H9 (cell line): Measurements from ENCODE around the gene TAF10. TPM values are rescaled to one million over a fixed set of nuclear protein-coding genes. Genes with fewer than 3 reads are reported as not detected.

ENCODE experiments used
- DNase-seq: peaks from one replicate; pipeline ENCODE4 v3.0.0-alpha.2; 2017
- H2AFZ ChIP-seq: one replicate; pipeline ENCODE4 v1.6.1; 2013; ENCODE audit warnings: mild to moderate bottlenecking, low read length, control low read depth, moderate library complexity
- H2AK5ac ChIP-seq: 2 replicates; pipeline ENCODE4 v1.6.1; 2013; ENCODE audit warnings: low read length, control low read depth, mixed read lengths; ENCODE audit not compliant: insufficient read length
- H2BK120ac ChIP-seq: one replicate; pipeline ENCODE4 v1.6.1; 2013; ENCODE audit warnings: low read depth, mild to moderate bottlenecking, low read length, control low read depth, inconsistent platforms; ENCODE audit not compliant: poor library complexity, severe bottlenecking
- H2BK12ac ChIP-seq: 2 replicates; pipeline ENCODE4 v1.6.1; 2013; ENCODE audit warnings: low read length, control low read depth, mixed read lengths, low read depth; ENCODE audit not compliant: insufficient read length
- H2BK15ac ChIP-seq: 2 replicates; pipeline ENCODE4 v1.6.1; 2013; ENCODE audit warnings: low read depth, low read length, control low read depth
- H2BK20ac ChIP-seq: one replicate; pipeline ENCODE4 v1.6.1; 2013; ENCODE audit warnings: low read depth, mild to moderate bottlenecking, low read length, control low read depth, inconsistent platforms; ENCODE audit not compliant: poor library complexity, severe bottlenecking
- H2BK5ac ChIP-seq: 2 replicates; pipeline ENCODE4 v1.6.1; 2013; ENCODE audit warnings: low read length, control low read depth, mixed read lengths; ENCODE audit not compliant: insufficient read length
- H3K14ac ChIP-seq: 2 replicates; pipeline ENCODE4 v1.6.1; 2013; ENCODE audit warnings: low read length, control low read depth; ENCODE audit not compliant: insufficient read depth
- H3K18ac ChIP-seq: 2 replicates; pipeline ENCODE4 v1.6.1; 2013; ENCODE audit warnings: low read depth, mild to moderate bottlenecking, mixed read lengths, low read length, control low read depth; ENCODE audit not compliant: insufficient read length
- H3K23ac ChIP-seq: 2 replicates; pipeline ENCODE4 v1.6.1; 2013; ENCODE audit warnings: low read length, control low read depth, mixed read lengths, low read depth; ENCODE audit not compliant: insufficient read length
- H3K23me2 ChIP-seq: 2 replicates; pipeline ENCODE4 v1.6.1; 2013; ENCODE audit warnings: low read depth, mild to moderate bottlenecking, mixed read lengths, low read length, control low read depth; ENCODE audit not compliant: insufficient read length, poor library complexity, severe bottlenecking
- H3K27ac ChIP-seq: 2 replicates; pipeline ENCODE4 v1.5.1; 2013; ENCODE audit warnings: low read length, control low read depth, mixed read lengths, low read depth; ENCODE audit not compliant: insufficient read length
- H3K27me3 ChIP-seq: 2 replicates; pipeline ENCODE4 v1.6.1; 2013; ENCODE audit warnings: low read length, control low read depth, inconsistent platforms; ENCODE audit not compliant: insufficient read depth
- H3K4ac ChIP-seq: 2 replicates; pipeline ENCODE4 v1.6.1; 2013; ENCODE audit warnings: low read depth, mild to moderate bottlenecking, control low read depth, inconsistent platforms, low read length, moderate library complexity
- H3K4me1 ChIP-seq: 2 replicates; pipeline ENCODE4 v1.6.1; 2013; ENCODE audit warnings: low read length, control low read depth, inconsistent platforms; ENCODE audit not compliant: insufficient read depth
- H3K4me2 ChIP-seq: 2 replicates; pipeline ENCODE4 v1.6.1; 2013; ENCODE audit warnings: low read length, control low read depth, mixed read lengths; ENCODE audit not compliant: insufficient read length, insufficient read depth
- H3K56ac ChIP-seq: 2 replicates; pipeline ENCODE4 v1.6.1; 2013; ENCODE audit warnings: low read depth, mild to moderate bottlenecking, mixed read lengths, low read length, control low read depth; ENCODE audit not compliant: insufficient read length
- H3K79me1 ChIP-seq: 2 replicates; pipeline ENCODE4 v1.6.1; 2013; ENCODE audit warnings: low read depth, mild to moderate bottlenecking, moderate library complexity, low read length, control low read depth, inconsistent platforms; ENCODE audit not compliant: insufficient read depth, poor library complexity, severe bottlenecking
- H3K79me2 ChIP-seq: 2 replicates; pipeline ENCODE4 v1.6.1; 2013; ENCODE audit warnings: low read length, control low read depth, inconsistent platforms; ENCODE audit not compliant: insufficient read depth
- H3K9ac ChIP-seq: 2 replicates; pipeline ENCODE4 v1.6.1; 2013; ENCODE audit warnings: low read length, control low read depth, mixed read lengths; ENCODE audit not compliant: insufficient read length; ENCODE audit errors: extremely low read depth
- H3K9me3 ChIP-seq: one replicate; pipeline ENCODE4 v1.6.1; 2013; ENCODE audit warnings: low read depth, low read length, inconsistent platforms; ENCODE audit not compliant: control insufficient read depth
- H3T11ph ChIP-seq: one replicate; pipeline ENCODE4 v1.6.1; 2013; ENCODE audit warnings: mild to moderate bottlenecking, low read length, control low read depth, inconsistent platforms
- H4K20me1 ChIP-seq: one replicate; pipeline ENCODE4 v1.6.1; 2013; ENCODE audit not compliant: control insufficient read depth, insufficient read length, insufficient read depth
- H4K5ac ChIP-seq: 2 replicates; pipeline ENCODE4 v1.6.1; 2013; ENCODE audit warnings: low read depth, mild to moderate bottlenecking, mixed read lengths, low read length, control low read depth; ENCODE audit not compliant: insufficient read length
- H4K8ac ChIP-seq: replicated peaks from 2 replicates; pipeline ENCODE4 v1.6.1; 2013; ENCODE audit warnings: low read length, control low read depth, mixed read lengths, low read depth; ENCODE audit not compliant: insufficient read length
- H4K91ac ChIP-seq: 2 replicates; pipeline ENCODE4 v1.6.1; 2013; ENCODE audit warnings: low read depth, mild to moderate bottlenecking, moderate library complexity, mixed read lengths, low read length, control low read depth; ENCODE audit not compliant: insufficient read length
- H3K27ac Mint-ChIP-seq, 3 experiments: 2 replicates in 2 of 3; 3 replicates in 1 of 3; pipeline ENCODE4 v1.8.0; 2020 to 2021; ENCODE audit warnings: mixed read lengths in 3 of 3, mild to moderate bottlenecking in 1 of 3, moderate library complexity in 1 of 3
- H3K27me3 Mint-ChIP-seq: 2 replicates; pipeline ENCODE4 v1.8.0; 2021; ENCODE audit warnings: low read depth, mild to moderate bottlenecking, moderate library complexity, mixed read lengths
- H3K36me3 Mint-ChIP-seq, 3 experiments: 2 replicates in 2 of 3; 3 replicates in 1 of 3; pipeline ENCODE4 v1.8.0; 2020 to 2021; ENCODE audit warnings: low read depth in 3 of 3, mixed read lengths in 3 of 3; ENCODE audit not compliant: insufficient read depth in 1 of 3
- H3K4me1 Mint-ChIP-seq, 2 experiments: 2 replicates each; pipeline ENCODE4 v1.8.0; 2020; ENCODE audit warnings: mixed read lengths in 2 of 2
- H3K4me3 Mint-ChIP-seq, 2 experiments: 2 replicates in 1 of 2; 3 replicates in 1 of 2; pipeline ENCODE4 v1.8.0; 2020 to 2021; ENCODE audit warnings: mild to moderate bottlenecking in 2 of 2, mixed read lengths in 2 of 2, moderate library complexity in 1 of 2
- H3K9me3 Mint-ChIP-seq, 2 experiments: 2 replicates in 1 of 2; 3 replicates in 1 of 2; pipeline ENCODE4 v1.8.0; 2020; ENCODE audit warnings: mild to moderate bottlenecking in 2 of 2, mixed read lengths in 2 of 2, moderate library complexity in 1 of 2
- WGBS: extraction: QIAGEN DNeasy Blood & Tissue Kit; methylation state at CpG from one replicate; pipeline ENCODE4 v1.1.7; 2013; ENCODE audit warnings: missing lambda C conversion rate, low lambda C conversion rate, mixed read lengths; ENCODE audit not compliant: insufficient read length; ENCODE audit errors: extremely low coverage; 5-methylcytosine and 5-hydroxymethylcytosine counted together
- total RNA-seq: library from RNA; stranded (reverse); gene quantifications from 2 replicates; pipeline ENCODE4 v1.2.1, GENCODE V29; 2021
- TF ChIP-seq, protein P1 (sequence below): fragments of 200-600 bp; sonication (generic); conservative IDR thresholded peaks from 3 replicates; pipeline ENCODE4 v1.8.0; 2021; ENCODE audit warnings: antibody characterized with exemption, mild to moderate bottlenecking

TAF10 gene
- total RNA-seq, 1 experiment from 2014 or later = 198 TPM

DNA sequence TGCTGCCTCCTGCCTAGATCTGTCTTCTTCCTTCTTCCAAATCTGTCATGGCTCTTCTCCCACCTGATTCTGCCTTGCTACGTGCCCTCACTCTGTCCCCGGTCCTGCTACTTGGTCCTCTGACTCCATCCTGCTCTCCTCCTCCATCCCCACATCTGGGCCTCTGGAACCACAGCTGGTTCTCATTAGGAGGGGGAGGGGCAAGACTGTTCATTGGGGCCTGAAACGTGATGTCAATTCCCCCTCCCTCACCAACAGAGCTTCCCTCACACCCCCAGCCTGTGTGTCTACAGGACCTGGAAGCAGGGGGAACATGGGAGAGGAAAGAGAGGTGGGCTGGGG, 34.5 kb upstream of the TAF10 start:
- H3K4me1 ChIP-seq = peaks cover 2% of the 10 kb centered on the region; the same call in 1 of the 2 replicates
- H3K9me3 ChIP-seq = no peaks in the 10 kb centered on the region
- H2BK12ac ChIP-seq = no peak overlapping the region
- Mint-ChIP-seq H3K9me3 (no peaks in the 10 kb centered on the region), H3K36me3 (no peaks in the 10 kb centered on the region), H3K4me1 (no peaks in the 10 kb centered on the region), H3K27me3 (0 out of 2 replicates have a peak, but pooled peaks cover 2% of the 10 kb centered on the region), H3K27ac (no peak overlapping the region), H3K4me3 (no peak overlapping the region)
- 0 out of 2 replicates have a peak, but pooled peaks cover under 1% of the 10 kb centered on the region for H3K27me3 ChIP-seq
- H3K79me1 ChIP-seq = no peaks in the 10 kb centered on the region
- no peak overlapping the region for H4K91ac ChIP-seq
- no peak overlapping the region for H3K4me2 ChIP-seq
- H2BK5ac ChIP-seq = no peak overlapping the region
- H4K5ac ChIP-seq = no peak overlapping the region
- H3K4ac ChIP-seq = no peak overlapping the region
- no peak for DNase-seq
- H3K79me2 ChIP-seq = no peaks in the 10 kb centered on the region
- no CpG with 5 or more reads among the region's 3 CpGs for WGBS
- no peak overlapping the region for H3K27ac ChIP-seq
- H3K56ac ChIP-seq = no peak overlapping the region
- H3K18ac ChIP-seq = no peak overlapping the region
- no peaks in the 10 kb centered on the region for H4K20me1 ChIP-seq
- H2BK120ac ChIP-seq = no peak overlapping the region
- no peak overlapping the region for H2AK5ac ChIP-seq
- no peak overlapping the region for H2BK15ac ChIP-seq
- no peak overlapping the region for H2BK20ac ChIP-seq
- no peak overlapping the region for H3T11ph ChIP-seq
- H2AFZ ChIP-seq = no peak overlapping the region
- H4K8ac ChIP-seq = no peak overlapping the region
- H3K14ac ChIP-seq = no peak overlapping the region
- TF ChIP-seq, protein P1, sequence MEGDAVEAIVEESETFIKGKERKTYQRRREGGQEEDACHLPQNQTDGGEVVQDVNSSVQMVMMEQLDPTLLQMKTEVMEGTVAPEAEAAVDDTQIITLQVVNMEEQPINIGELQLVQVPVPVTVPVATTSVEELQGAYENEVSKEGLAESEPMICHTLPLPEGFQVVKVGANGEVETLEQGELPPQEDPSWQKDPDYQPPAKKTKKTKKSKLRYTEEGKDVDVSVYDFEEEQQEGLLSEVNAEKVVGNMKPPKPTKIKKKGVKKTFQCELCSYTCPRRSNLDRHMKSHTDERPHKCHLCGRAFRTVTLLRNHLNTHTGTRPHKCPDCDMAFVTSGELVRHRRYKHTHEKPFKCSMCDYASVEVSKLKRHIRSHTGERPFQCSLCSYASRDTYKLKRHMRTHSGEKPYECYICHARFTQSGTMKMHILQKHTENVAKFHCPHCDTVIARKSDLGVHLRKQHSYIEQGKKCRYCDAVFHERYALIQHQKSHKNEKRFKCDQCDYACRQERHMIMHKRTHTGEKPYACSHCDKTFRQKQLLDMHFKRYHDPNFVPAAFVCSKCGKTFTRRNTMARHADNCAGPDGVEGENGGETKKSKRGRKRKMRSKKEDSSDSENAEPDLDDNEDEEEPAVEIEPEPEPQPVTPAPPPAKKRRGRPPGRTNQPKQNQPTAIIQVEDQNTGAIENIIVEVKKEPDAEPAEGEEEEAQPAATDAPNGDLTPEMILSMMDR = no peak
- no peak overlapping the region for H3K9ac ChIP-seq
- H3K23me2 ChIP-seq = no peaks in the 10 kb centered on the region
- H3K23ac ChIP-seq = no peak overlapping the region
